Stimulated activated CD8-positive, alpha-beta memory T cell treated with anti-CD3 and anti-CD28 coated beads, Interleukin-2, amount 100 ng/mL, for 1 hour (primary cell): Measurements from ENCODE around the gene ZNF536.

Experiments used
- DNase-seq, 2 donors: peaks; one replicate each; pipeline ENCODE4 v3.0.0-alpha.2; 2020; ENCODE audit warnings: low read depth in 2 of 2

ZNF536 gene

GRCh38 chr19:30528919-30529318, 156.7 kb downstream of the ZNF536 start:
- no peak for DNase-seq

- DNase-seq = no peak
These were observed 157.7 kb downstream of the ZNF536 start for GRCh38 chr19:30529876-30530275.

GRCh38 chr19:30530751-30531150, 158.6 kb downstream of the ZNF536 start:
- DNase-seq = no peak

- no peak for DNase-seq
These were observed 162.8 kb downstream of the ZNF536 start for GRCh38 chr19:30535011-30535410.

GRCh38 chr19:30536975-30537374, 164.8 kb downstream of the ZNF536 start:
- no peak for DNase-seq

GRCh38 chr19:30539315-30539714, 167.1 kb downstream of the ZNF536 start:
- DNase-seq = no peak

GRCh38 chr19:30539981-30540380, 167.8 kb downstream of the ZNF536 start:
- DNase-seq = no peak

- DNase-seq = no peak
These were observed 168.6 kb downstream of the ZNF536 start for GRCh38 chr19:30540761-30541160.

GRCh38 chr19:30541575-30541974, 169.4 kb downstream of the ZNF536 start:
- no peak for DNase-seq

- no peak for DNase-seq
These were observed 171.2 kb downstream of the ZNF536 start for GRCh38 chr19:30543243-30543945.

GRCh38 chr19:30545752-30546151, 173.6 kb downstream of the ZNF536 start:
- DNase-seq = no peak

GRCh38 chr19:30546332-30546731, 174.1 kb downstream of the ZNF536 start:
- DNase-seq = no peak

- no peak for DNase-seq
These were observed 175.1 kb downstream of the ZNF536 start for GRCh38 chr19:30547246-30547645.

GRCh38 chr19:30549151-30549550, 177.0 kb downstream of the ZNF536 start:
- no peak for DNase-seq

- DNase-seq = no peak
These were observed 179.1 kb downstream of the ZNF536 start for GRCh38 chr19:30551271-30551670.

- DNase-seq = no peak
These were observed 180.4 kb downstream of the ZNF536 start for GRCh38 chr19:30552593-30552992.

GRCh38 chr19:30555075-30555790, 183.0 kb downstream of the ZNF536 start:
- DNase-seq = no peak

- DNase-seq = no peak
These were observed 183.6 kb downstream of the ZNF536 start for GRCh38 chr19:30555791-30556110.

- no peak for DNase-seq
These were observed 184.1 kb downstream of the ZNF536 start for GRCh38 chr19:30556230-30556711.

- DNase-seq = no peak
These were observed 185.0 kb downstream of the ZNF536 start for GRCh38 chr19:30557212-30557611.

- DNase-seq = no peak
These were observed 185.9 kb downstream of the ZNF536 start for GRCh38 chr19:30557927-30558557.

GRCh38 chr19:30558793-30559192, 186.6 kb downstream of the ZNF536 start:
- DNase-seq = no peak

- no peak for DNase-seq
These were observed 187.3 kb downstream of the ZNF536 start for GRCh38 chr19:30559446-30559845.
